H1 (cell line): ENCODE results near the gene IFNGR1. TPM values are rescaled to one million over a fixed set of nuclear protein-coding genes. Genes with fewer than 3 reads are reported as not detected.

Experiments
- CBX5 ChIP-seq: fragments of 300-800, 300-1000 bp; sonication (generic); IDR thresholded peaks from 2 replicates; pipeline ENCODE4 v1.7.1; 2016; ENCODE audit warnings: antibody characterized with exemption, low read length, low read depth
- CHD7 ChIP-seq: fragments of 300-600 bp; sonication (generic); IDR thresholded peaks from 2 replicates; pipeline ENCODE4 v1.7.1; 2012; ENCODE audit warnings: low read length, moderate library complexity, mild to moderate bottlenecking, inconsistent platforms; ENCODE audit not compliant: insufficient replicate concordance
- CTCF ChIP-seq, 3 experiments: IDR thresholded peaks; 1 replicate in 2 of 3; 2 replicates in 1 of 3; pipeline versions ENCODE4 v1.5.1 to v1.6.1; 2011; ENCODE audit warnings: low read length in 3 of 3, mild to moderate bottlenecking in 3 of 3, inconsistent platforms in 2 of 3, low read depth in 1 of 3, moderate library complexity in 1 of 3; ENCODE audit not compliant: insufficient read depth in 1 of 3; ENCODE audit errors: control extremely low read depth in 1 of 3
- HDAC2 ChIP-seq, 2 experiments: fragments of 300-600 bp in 1 of 2; sonication (generic) in 1 of 2; IDR thresholded peaks; 2 replicates each; pipeline ENCODE4 v1.6.1; 2011 to 2012; ENCODE audit warnings: low read depth in 2 of 2, low read length in 2 of 2, mild to moderate bottlenecking in 2 of 2, moderate library complexity in 2 of 2, borderline replicate concordance in 1 of 2, inconsistent platforms in 1 of 2
- KDM4A ChIP-seq: IDR thresholded peaks from one replicate; pipeline ENCODE4 v1.7.1; 2012; ENCODE audit warnings: low read depth, mild to moderate bottlenecking, moderate library complexity, low read length, inconsistent platforms; ENCODE audit not compliant: severe bottlenecking
- SAP30 ChIP-seq: fragments of 300-600 bp; sonication (generic); IDR thresholded peaks from 2 replicates; pipeline ENCODE4 v1.7.1; 2012; ENCODE audit warnings: low read length, moderate library complexity, mild to moderate bottlenecking, inconsistent platforms; ENCODE audit not compliant: insufficient read depth, insufficient replicate concordance
- polyA plus RNA-seq, 7 experiments: library from polyadenylated mRNA; depleted of rRNA in 3 of 7; stranded (reverse) in 5 of 7; unstranded in 2 of 7; fragments of >200 nt in 5 of 7; fragments of 200-250 nt in 2 of 7; gene quantifications; 1 replicate in 5 of 7; 2 replicates in 1 of 7; 4 replicates in 1 of 7; pipeline versions ENCODE4 v1.2.1 to v1.2.3, GENCODE V29; 2011 to 2013; ENCODE audit warnings: missing spikeins in 2 of 7, mixed read lengths in 2 of 7
- total RNA-seq: library from RNA; stranded (reverse); fragmentation: NEBNext Ultra II Directional; extraction: Animal tissue kit (Norgen Biotek cat#: 25700); gene quantifications from 2 replicates; pipeline ENCODE4 v1.2.1, GENCODE V29; 2021

The IFNGR1 gene
- total and polyA plus RNA-seq, 2 of the 8 experiments (the other 6 are each of a cell fraction or from before 2014, with no cell fraction given) = 9.7 to 20.9 TPM

DNA sequence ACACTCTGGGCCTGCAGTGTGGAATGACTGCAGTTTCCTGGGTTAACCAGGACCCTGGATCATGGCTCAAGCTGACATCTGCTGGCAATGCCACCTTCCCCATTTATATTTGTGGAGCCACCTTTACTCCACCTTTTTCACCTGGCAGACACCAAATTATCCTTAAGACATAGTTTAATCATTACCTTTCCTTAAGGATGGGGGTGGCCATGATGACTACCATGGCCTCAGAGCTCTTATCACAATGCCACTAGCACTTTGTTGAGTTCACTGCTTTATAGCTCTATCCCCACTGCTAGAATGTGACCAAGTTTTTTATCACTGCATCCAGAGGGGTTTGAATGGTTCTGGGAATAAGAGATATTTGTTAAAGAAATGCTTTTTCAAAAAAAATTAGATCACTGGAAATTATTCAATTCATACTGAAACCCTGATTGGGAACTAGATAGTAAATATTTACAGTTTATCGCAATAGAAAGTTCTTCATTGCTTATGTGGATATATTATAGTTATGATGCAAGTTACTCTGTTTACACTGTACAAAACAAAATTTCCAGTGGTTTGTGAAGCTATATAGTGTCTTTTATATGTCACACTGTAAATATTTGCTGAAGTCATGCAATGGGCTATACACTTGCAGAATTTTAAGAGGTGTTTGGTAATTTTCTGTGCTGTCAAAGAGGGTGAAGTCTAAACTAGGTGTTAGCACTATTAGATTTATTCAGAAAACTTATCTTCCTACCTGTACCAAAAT, 37.3 kb upstream of the IFNGR1 start (continued):
- TF ChIP-seq CHD7 (no peak), CBX5 (no peak), KDM4A (no peak), CTCF (IDR thresholded peaks at IDR 0.05; ENCODE audit: control extremely low read depth in 1 of 3, insufficient read depth in 1 of 3, low read depth in 1 of 3, low read length in 3 of 3) (no peak), HDAC2 (IDR thresholded peaks at IDR 0.05; ENCODE audit: borderline replicate concordance in 1 of 2, low read depth in 2 of 2, low read length in 2 of 2) (no peak), SAP30 (no peak)
